HCT116 (cell line): ENCODE results near the gene NPR1. TPM values are rescaled to one million over a fixed set of nuclear protein-coding genes. Genes with fewer than 3 reads are reported as not detected.

Experiments used
- ATAC-seq: fragments of 200-7000 bp; cut with Tn5 transposase; 2 replicates; pipeline ENCODE4 v1.9.1; 2020; ENCODE audit warnings: mild to moderate bottlenecking, moderate library complexity
- BruUV-seq: library from RNA; stranded (reverse); fragments of 400-500 nt; replicated peaks from 2 replicates; lab custom pipeline; 2021; lab: Mats Ljungman, UMichigan
- CTCF ChIA-PET: fragments of 300-600 bp; sonication (Branson Sonifier 250); formaldehyde crosslinking; loops from one replicate; lab custom pipeline; 2021; ENCODE audit warnings: antibody characterized with exemption; lab: Charles Lee
- POLR2A ChIA-PET: fragments of 300-600, 350-600 bp; sonication (Branson Sonifier 250); formaldehyde crosslinking; loops from one replicate; lab custom pipeline; 2021; ENCODE audit warnings: antibody characterized with exemption; lab: Charles Lee
- RAD21 ChIA-PET, 2 experiments: fragments of 300-600 bp; sonication (Branson Sonifier 250); formaldehyde crosslinking; loops; one replicate each; lab custom pipeline; 2023; ENCODE audit warnings: low total read pairs in 2 of 2; ENCODE audit not compliant: uncharacterized antibody in 2 of 2, unreplicated experiment in 2 of 2, low non-redundant PET in 1 of 2; lab: Charles Lee
- DNase-seq: peaks from one replicate; pipeline ENCODE4 v3.0.0-alpha.2; 2010; ENCODE audit warnings: low read depth, low spot score
- H2AFZ ChIP-seq: fragments of 200-600 bp; shearing (Covaris generic), sonication (generic); 2 replicates; pipeline ENCODE4 v1.6.1; 2017; ENCODE audit warnings: low read depth, mixed run types, mixed read lengths, antibody characterized with exemption, low read length; ENCODE audit not compliant: poor library complexity, severe bottlenecking
- H3K27ac ChIP-seq: 2 replicates; pipeline ENCODE4 v1.5.1; 2012; ENCODE audit warnings: low read depth, low read length
- H3K27me3 ChIP-seq: fragments of 200-600 bp; sonication (generic); 2 replicates; pipeline ENCODE4 v1.6.1; 2016; ENCODE audit warnings: mixed run types, low read length, mixed read lengths; ENCODE audit not compliant: insufficient read depth
- H3K36me3 ChIP-seq, 2 experiments: fragments of 200-500 bp in 1 of 2; fragments of 200-600 bp in 1 of 2; sonication (Bioruptor generic) in 1 of 2; sonication (generic) in 1 of 2; 2 replicates each; pipeline versions ENCODE4 v1.5.1 to v1.6.1; 2014 to 2016; ENCODE audit warnings: low read length in 2 of 2, inconsistent platforms in 1 of 2, mixed read lengths in 1 of 2, mixed run types in 1 of 2; ENCODE audit not compliant: insufficient read depth in 2 of 2, control insufficient read depth in 1 of 2
- H3K4me1 ChIP-seq, 2 experiments: fragments of 200-600 bp in 1 of 2; sonication (generic) in 1 of 2; 2 replicates each; pipeline versions ENCODE4 v1.5.1 to v1.6.1; 2012 to 2017; ENCODE audit warnings: low read length in 2 of 2, inconsistent platforms in 1 of 2, mild to moderate bottlenecking in 1 of 2, mixed read lengths in 1 of 2, mixed run types in 1 of 2, moderate library complexity in 1 of 2; ENCODE audit not compliant: insufficient read depth in 2 of 2, control insufficient read depth in 1 of 2
- H3K4me2 ChIP-seq: fragments of 200-600 bp; sonication (generic); 2 replicates; pipeline ENCODE4 v1.6.1; 2017; ENCODE audit warnings: mixed run types, low read length, mixed read lengths
- H3K4me3 ChIP-seq, 2 experiments: fragments of 200-600 bp in 1 of 2; sonication (generic) in 1 of 2; replicated peaks in 1 of 2; 2 replicates each; pipeline ENCODE4 v1.5.1; 2011 to 2016; ENCODE audit warnings: low read length in 2 of 2, control low read depth in 1 of 2, low read depth in 1 of 2, mild to moderate bottlenecking in 1 of 2, mixed read lengths in 1 of 2, mixed run types in 1 of 2
- H3K79me2 ChIP-seq: fragments of 200-600 bp; sonication (generic); 2 replicates; pipeline ENCODE4 v1.6.1; 2017; ENCODE audit warnings: mild to moderate bottlenecking, mixed run types, low read length, moderate library complexity, mixed read lengths; ENCODE audit not compliant: insufficient read depth
- H3K9ac ChIP-seq: fragments of 200-600 bp; sonication (generic); 2 replicates; pipeline ENCODE4 v1.6.1; 2016; ENCODE audit warnings: low read length, mixed read lengths
- H3K9me2 ChIP-seq: fragments of 200-600 bp; sonication (generic), shearing (Covaris generic); 2 replicates; pipeline ENCODE4 v1.6.1; 2017; ENCODE audit warnings: mixed run types, mild to moderate bottlenecking, moderate library complexity; ENCODE audit not compliant: insufficient read depth
- H3K9me3 ChIP-seq, 2 experiments: fragments of 200-500 bp in 1 of 2; fragments of 200-600 bp in 1 of 2; sonication (Bioruptor generic) in 1 of 2; sonication (generic) in 1 of 2; 2 replicates each; pipeline ENCODE4 v1.6.1; 2014 to 2017; ENCODE audit warnings: low read length in 2 of 2, mixed read lengths in 2 of 2, inconsistent platforms in 1 of 2, low read depth in 1 of 2, mild to moderate bottlenecking in 1 of 2, mixed run types in 1 of 2, moderate library complexity in 1 of 2; ENCODE audit not compliant: control insufficient read depth in 1 of 2, insufficient read depth in 1 of 2
- H4K20me1 ChIP-seq: fragments of 200-600 bp; sonication (generic), shearing (Covaris generic); 2 replicates; pipeline ENCODE4 v1.6.1; 2017; ENCODE audit warnings: mixed run types, mild to moderate bottlenecking, moderate library complexity; ENCODE audit not compliant: insufficient read depth
- CBX3 ChIP-seq: IDR thresholded peaks from 2 replicates; pipeline ENCODE4 v1.6.1; 2012; ENCODE audit warnings: low read depth
- CEBPB ChIP-seq: IDR thresholded peaks from 2 replicates; pipeline ENCODE4 v1.6.1; 2012; ENCODE audit warnings: low read depth
- EGR1 ChIP-seq: IDR thresholded peaks from 2 replicates; pipeline ENCODE4 v1.6.1; 2012; ENCODE audit warnings: low read depth
- ELF1 ChIP-seq: IDR thresholded peaks from 2 replicates; pipeline ENCODE4 v1.6.1; 2012; ENCODE audit warnings: low read depth, borderline replicate concordance
- EZH2 ChIP-seq: fragments of 200-600 bp; sonication (generic); IDR thresholded peaks from 2 replicates; pipeline ENCODE4 v1.6.1; 2017; ENCODE audit warnings: antibody characterized with exemption, mixed run types
- EZH2phosphoT487 ChIP-seq: fragments of 200-600 bp; IDR thresholded peaks from 2 replicates; pipeline ENCODE4 v1.6.1; 2018; ENCODE audit warnings: antibody characterized with exemption, borderline replicate concordance
- JUND ChIP-seq: IDR thresholded peaks from 2 replicates; pipeline ENCODE4 v1.6.1; 2012
- POLR2A ChIP-seq: IDR thresholded peaks from 2 replicates; pipeline ENCODE4 v1.7.0; 2011; ENCODE audit warnings: borderline replicate concordance; ENCODE audit not compliant: insufficient read depth, insufficient read length; ENCODE audit errors: extremely low read depth
- POLR2AphosphoS5 ChIP-seq: IDR thresholded peaks from 2 replicates; pipeline ENCODE4 v1.6.1; 2011; ENCODE audit warnings: mild to moderate bottlenecking, low read depth, low read length, moderate library complexity
- RAD21 ChIP-seq: IDR thresholded peaks from 2 replicates; pipeline ENCODE4 v1.6.1; 2012; ENCODE audit warnings: low read depth, mild to moderate bottlenecking
- REST ChIP-seq: IDR thresholded peaks from 2 replicates; pipeline ENCODE4 v1.6.1; 2012; ENCODE audit warnings: low read depth
- SP1 ChIP-seq: IDR thresholded peaks from 2 replicates; pipeline ENCODE4 v1.6.1; 2012; ENCODE audit warnings: low read depth
- SRF ChIP-seq: IDR thresholded peaks from 2 replicates; pipeline ENCODE4 v1.6.1; 2012; ENCODE audit warnings: low read depth
- TCF7L2 ChIP-seq: IDR thresholded peaks from 2 replicates; pipeline ENCODE4 v1.7.0; 2011; ENCODE audit warnings: borderline replicate concordance, inconsistent platforms; ENCODE audit not compliant: insufficient read depth, insufficient read length; ENCODE audit errors: extremely low read depth
- ZBTB33 ChIP-seq: IDR thresholded peaks from 2 replicates; pipeline ENCODE4 v1.6.1; 2011; ENCODE audit warnings: mild to moderate bottlenecking, low read length, moderate library complexity; ENCODE audit not compliant: insufficient replicate concordance; ENCODE audit errors: extremely low read depth
- ZFX ChIP-seq: fragments of 450-650 bp; IDR thresholded peaks from 2 replicates; pipeline ENCODE4 v1.6.1; 2017
- intact Hi-C: fragments of 100-400 bp; cut with micrococcal nuclease; formaldehyde crosslinking; loops from 2 replicates; pipeline ENCODE4 v1.10.0; 2022
- total RNA-seq: library from RNA; stranded (reverse); gene quantifications from one replicate; pipeline ENCODE4 v1.2.1, GENCODE V29; 2021; ENCODE audit not compliant: unreplicated experiment
- TF ChIP-seq, protein P1 (sequence below): IDR thresholded peaks from 2 replicates; pipeline ENCODE4 v1.6.1; 2012
- TF ChIP-seq, protein P2 (sequence below), 3 experiments: fragments of 200-600 bp in 1 of 3; sonication (generic) in 1 of 3; IDR thresholded peaks in 2 of 3; conservative IDR thresholded peaks in 1 of 3; 2 replicates each; pipeline ENCODE4 v1.5.1; 2012 to 2017; ENCODE audit warnings: low read depth in 2 of 3, low read length in 2 of 3, antibody characterized with exemption in 1 of 3, borderline replicate concordance in 1 of 3, control low read depth in 1 of 3, mild to moderate bottlenecking in 1 of 3, mixed read lengths in 1 of 3, mixed run types in 1 of 3, moderate library complexity in 1 of 3; ENCODE audit not compliant: insufficient read depth in 1 of 3

NPR1 gene
- total RNA-seq, 1 experiment from 2014 or later: 0.07 TPM

GRCh38 chr1:153639280-153639679 lies 39.2 kb upstream of the NPR1 start:
- intact Hi-C loops: no loop called here
- Histone ChIP-seq H3K4me1 (peaks cover 3 to 9% of the 10 kb centered on the region in 2 experiments), H3K4me3 (no peak overlapping the region), H3K4me2 (no peak overlapping the region), H3K36me3 (peaks cover 72 to 82% of the 10 kb centered on the region in 2 experiments), H3K9ac (no peak overlapping the region), H4K20me1 (peaks cover 10% of the 10 kb centered on the region; the same call in 1 of the 2 replicates), H3K79me2 (peaks cover 100% of the 10 kb centered on the region), H3K9me2 (no peaks in the 10 kb centered on the region), H3K27me3 (no peaks in the 10 kb centered on the region), H2AFZ (no peak overlapping the region), H3K9me3 (no peaks in the 10 kb centered on the region), H3K27ac (no peak overlapping the region)
- ChIA-PET POLR2A (interaction anchor here (1.0 kb wide), 1 partner anchor 24 kb away, joined by 3 read pairs; the partner anchor contains the start of gene S100A14), RAD21 (no interaction called here), CTCF (no interaction called here)
- DNase-seq: no peak
- ATAC-seq: no peak
- BruUV-seq: no TSS peak
- TF ChIP-seq POLR2A: no peak
- no peak for TF ChIP-seq CEBPB
- no peak for TF ChIP-seq ELF1
- TF ChIP-seq, protein P1, sequence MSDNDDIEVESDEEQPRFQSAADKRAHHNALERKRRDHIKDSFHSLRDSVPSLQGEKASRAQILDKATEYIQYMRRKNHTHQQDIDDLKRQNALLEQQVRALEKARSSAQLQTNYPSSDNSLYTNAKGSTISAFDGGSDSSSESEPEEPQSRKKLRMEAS: no peak
- TF ChIP-seq RAD21: no peak
- no peak for TF ChIP-seq REST
- no peak for TF ChIP-seq ZFX
- TF ChIP-seq SP1: no peak
- no peak for TF ChIP-seq EZH2
- TF ChIP-seq EGR1: no peak
- no peak for TF ChIP-seq JUND
- TF ChIP-seq EZH2phosphoT487: no peak
- no peak for TF ChIP-seq SRF
- no peak for TF ChIP-seq POLR2AphosphoS5
- no peak for TF ChIP-seq CBX3
- no peak for TF ChIP-seq ZBTB33
- TF ChIP-seq, protein P2, sequence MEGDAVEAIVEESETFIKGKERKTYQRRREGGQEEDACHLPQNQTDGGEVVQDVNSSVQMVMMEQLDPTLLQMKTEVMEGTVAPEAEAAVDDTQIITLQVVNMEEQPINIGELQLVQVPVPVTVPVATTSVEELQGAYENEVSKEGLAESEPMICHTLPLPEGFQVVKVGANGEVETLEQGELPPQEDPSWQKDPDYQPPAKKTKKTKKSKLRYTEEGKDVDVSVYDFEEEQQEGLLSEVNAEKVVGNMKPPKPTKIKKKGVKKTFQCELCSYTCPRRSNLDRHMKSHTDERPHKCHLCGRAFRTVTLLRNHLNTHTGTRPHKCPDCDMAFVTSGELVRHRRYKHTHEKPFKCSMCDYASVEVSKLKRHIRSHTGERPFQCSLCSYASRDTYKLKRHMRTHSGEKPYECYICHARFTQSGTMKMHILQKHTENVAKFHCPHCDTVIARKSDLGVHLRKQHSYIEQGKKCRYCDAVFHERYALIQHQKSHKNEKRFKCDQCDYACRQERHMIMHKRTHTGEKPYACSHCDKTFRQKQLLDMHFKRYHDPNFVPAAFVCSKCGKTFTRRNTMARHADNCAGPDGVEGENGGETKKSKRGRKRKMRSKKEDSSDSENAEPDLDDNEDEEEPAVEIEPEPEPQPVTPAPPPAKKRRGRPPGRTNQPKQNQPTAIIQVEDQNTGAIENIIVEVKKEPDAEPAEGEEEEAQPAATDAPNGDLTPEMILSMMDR (IDR thresholded peaks at IDR 0.05 in 2 of 3, conservative IDR thresholded peaks at IDR 0.05 in 1 of 3; ENCODE audit: borderline replicate concordance in 1 of 3, insufficient read depth in 1 of 3, low read depth in 2 of 3, low read length in 2 of 3): no peak
- TF ChIP-seq TCF7L2: no peak
